ENCODE measurements around the gene REL.

Gene REL

GRCh38 chr2:60881047-60881932, at the start of gene REL:
Gene REL (plus strand): TSS chr2:60881574. CDS start chr2:60881841, 267 bp downstream.
- peaks cover 54% of the 10 kb centered on the region for H3K36me3 Mint-ChIP-seq
- DNase-seq (ENCODE audit: low spot score in 2 of 2): peak; percentile 88 to 94
- H3K27ac Mint-ChIP-seq: peak within 1 kb of the TSS; percentile 97
- peak within 1 kb of the TSS; percentile 97 for H3K4me3 Mint-ChIP-seq
- H3K9me3 Mint-ChIP-seq: no peaks in the 10 kb centered on the region
- peaks cover 24% of the 10 kb centered on the region for H3K4me1 Mint-ChIP-seq
- peak; percentile 94 for ATAC-seq

GRCh38 chr2:60831921-60832320, 49.5 kb upstream of the REL start:
- Mint-ChIP-seq H3K36me3 (no peaks in the 10 kb centered on the region), H3K27ac (no peak overlapping the region), H3K4me3 (no peak overlapping the region), H3K4me1 (peaks cover 31% of the 10 kb centered on the region), H3K9me3 (peaks cover 4% of the 10 kb centered on the region)
- DNase-seq (ENCODE audit: low spot score in 2 of 2) (no peak), ATAC-seq (no peak)

GRCh38 chr2:60832621-60833020, 48.8 kb upstream of the REL start:
- DNase-seq (ENCODE audit: low spot score in 2 of 2) (no peak), ATAC-seq (peak; percentile 86)
- Mint-ChIP-seq H3K27ac (peak overlapping the region; percentile 1), H3K4me3 (no peak overlapping the region), H3K9me3 (peaks cover 4% of the 10 kb centered on the region), H3K36me3 (no peaks in the 10 kb centered on the region), H3K4me1 (peaks cover 26% of the 10 kb centered on the region)

- no peak for DNase-seq (ENCODE audit: low spot score in 2 of 2)
- no peaks in the 10 kb centered on the region for H3K36me3 Mint-ChIP-seq
- ATAC-seq: peak; percentile 42
- H3K27ac Mint-ChIP-seq: peak overlapping the region; percentile 75
- peaks cover 4% of the 10 kb centered on the region for H3K9me3 Mint-ChIP-seq
- H3K4me3 Mint-ChIP-seq: no peak overlapping the region
- peaks cover 26% of the 10 kb centered on the region for H3K4me1 Mint-ChIP-seq
Measured at GRCh38 chr2:60834270-60834717, 47.1 kb upstream of the REL start.

GRCh38 chr2:60836491-60836890, 44.9 kb upstream of the REL start:
- DNase-seq (ENCODE audit: low spot score in 2 of 2) (no peak), ATAC-seq (no peak)
- Mint-ChIP-seq H3K4me1 (peaks cover 33% of the 10 kb centered on the region), H3K9me3 (no peaks in the 10 kb centered on the region), H3K27ac (no peak overlapping the region), H3K36me3 (no peaks in the 10 kb centered on the region), H3K4me3 (no peak overlapping the region)

GRCh38 chr2:60837123-60837522, 44.3 kb upstream of the REL start:
- Mint-ChIP-seq H3K4me3 (no peak overlapping the region), H3K36me3 (no peaks in the 10 kb centered on the region), H3K27ac (no peak overlapping the region), H3K9me3 (no peaks in the 10 kb centered on the region), H3K4me1 (peaks cover 33% of the 10 kb centered on the region)
- ATAC-seq: no peak
- DNase-seq (ENCODE audit: low spot score in 2 of 2): no peak

- peaks cover 20% of the 10 kb centered on the region for H3K4me1 Mint-ChIP-seq
- DNase-seq (ENCODE audit: low spot score in 2 of 2) (no peak), ATAC-seq (no peak)
- no peaks in the 10 kb centered on the region for H3K9me3 Mint-ChIP-seq
- no peak overlapping the region for H3K4me3 Mint-ChIP-seq
- H3K27ac Mint-ChIP-seq: no peak overlapping the region
- H3K36me3 Mint-ChIP-seq: no peaks in the 10 kb centered on the region
Measured at GRCh38 chr2:60838481-60838880, 42.9 kb upstream of the REL start.

- H3K27ac Mint-ChIP-seq: no peak overlapping the region
- H3K4me3 Mint-ChIP-seq: no peak overlapping the region
- H3K36me3 Mint-ChIP-seq: no peaks in the 10 kb centered on the region
- peak; percentile 58 for ATAC-seq
- H3K4me1 Mint-ChIP-seq: peaks cover 20% of the 10 kb centered on the region
- DNase-seq (ENCODE audit: low spot score in 2 of 2): no peak
- H3K9me3 Mint-ChIP-seq: no peaks in the 10 kb centered on the region
Measured at GRCh38 chr2:60839126-60839813, 42.1 kb upstream of the REL start.

GRCh38 chr2:60840880-60841279, 40.5 kb upstream of the REL start:
- no peak overlapping the region for H3K4me3 Mint-ChIP-seq
- H3K9me3 Mint-ChIP-seq: no peaks in the 10 kb centered on the region
- H3K27ac Mint-ChIP-seq: no peak overlapping the region
- no peaks in the 10 kb centered on the region for H3K36me3 Mint-ChIP-seq
- peak; percentile 13 for ATAC-seq
- H3K4me1 Mint-ChIP-seq: peaks cover 16% of the 10 kb centered on the region
- DNase-seq (ENCODE audit: low spot score in 2 of 2): no peak

GRCh38 chr2:60843006-60843405, 38.4 kb upstream of the REL start:
- ATAC-seq (no peak), DNase-seq (ENCODE audit: low spot score in 2 of 2) (no peak)
- Mint-ChIP-seq H3K4me3 (no peak overlapping the region), H3K4me1 (peaks cover 16% of the 10 kb centered on the region), H3K36me3 (no peaks in the 10 kb centered on the region), H3K27ac (no peak overlapping the region), H3K9me3 (no peaks in the 10 kb centered on the region)

GRCh38 chr2:60844105-60844504, 37.3 kb upstream of the REL start:
- ATAC-seq: peak; percentile 53
- Mint-ChIP-seq H3K27ac (no peak overlapping the region), H3K4me3 (no peak overlapping the region), H3K4me1 (peaks cover 16% of the 10 kb centered on the region), H3K36me3 (no peaks in the 10 kb centered on the region), H3K9me3 (no peaks in the 10 kb centered on the region)
- no peak for DNase-seq (ENCODE audit: low spot score in 2 of 2)

- Mint-ChIP-seq H3K36me3 (no peaks in the 10 kb centered on the region), H3K9me3 (no peaks in the 10 kb centered on the region), H3K27ac (peak overlapping the region; percentile 23), H3K4me3 (no peak overlapping the region), H3K4me1 (peaks cover 9% of the 10 kb centered on the region)
- ATAC-seq (no peak), DNase-seq (ENCODE audit: low spot score in 2 of 2) (no peak)
Measured at GRCh38 chr2:60847854-60848253, 33.5 kb upstream of the REL start.

GRCh38 chr2:60849187-60849586, 32.2 kb upstream of the REL start:
- Mint-ChIP-seq H3K4me1 (peaks cover 1% of the 10 kb centered on the region), H3K4me3 (no peak overlapping the region), H3K36me3 (no peaks in the 10 kb centered on the region), H3K9me3 (no peaks in the 10 kb centered on the region), H3K27ac (no peak overlapping the region)
- no peak for DNase-seq (ENCODE audit: low spot score in 2 of 2)
- ATAC-seq: no peak

- ATAC-seq (no peak), DNase-seq (ENCODE audit: low spot score in 2 of 2) (no peak)
- H3K4me3 Mint-ChIP-seq: no peak overlapping the region
Measured at GRCh38 chr2:60852282-60852860, 29.0 kb upstream of the REL start.

GRCh38 chr2:60853531-60853930, 27.8 kb upstream of the REL start:
- Mint-ChIP-seq H3K4me3 (no peak overlapping the region), H3K36me3 (no peaks in the 10 kb centered on the region), H3K4me1 (no peaks in the 10 kb centered on the region), H3K27ac (no peak overlapping the region), H3K9me3 (no peaks in the 10 kb centered on the region)
- ATAC-seq (no peak), DNase-seq (ENCODE audit: low spot score in 2 of 2) (no peak)

More at GRCh38 chr2:60852282-60852860, 29.0 kb upstream of the REL start:
- Mint-ChIP-seq H3K36me3 (no peaks in the 10 kb centered on the region), H3K27ac (no peak overlapping the region), H3K4me1 (no peaks in the 10 kb centered on the region), H3K9me3 (no peaks in the 10 kb centered on the region)
